HG02870 (cell line): ENCODE measurements around the gene BBS9.
"Not testable (repeated sequence)": the region's sequence is repeated elsewhere in the genome, so short reads cannot be mapped to it uniquely, and the experiment has no call there.

Experiments
- ATAC-seq: cut with Tn5 transposase; IDR thresholded peaks from one replicate; pipeline ENCODE4 v1.9.1; 2021; ENCODE audit warnings: mild to moderate bottlenecking, moderate library complexity; ENCODE audit not compliant: unreplicated experiment

BBS9 gene

DNA sequence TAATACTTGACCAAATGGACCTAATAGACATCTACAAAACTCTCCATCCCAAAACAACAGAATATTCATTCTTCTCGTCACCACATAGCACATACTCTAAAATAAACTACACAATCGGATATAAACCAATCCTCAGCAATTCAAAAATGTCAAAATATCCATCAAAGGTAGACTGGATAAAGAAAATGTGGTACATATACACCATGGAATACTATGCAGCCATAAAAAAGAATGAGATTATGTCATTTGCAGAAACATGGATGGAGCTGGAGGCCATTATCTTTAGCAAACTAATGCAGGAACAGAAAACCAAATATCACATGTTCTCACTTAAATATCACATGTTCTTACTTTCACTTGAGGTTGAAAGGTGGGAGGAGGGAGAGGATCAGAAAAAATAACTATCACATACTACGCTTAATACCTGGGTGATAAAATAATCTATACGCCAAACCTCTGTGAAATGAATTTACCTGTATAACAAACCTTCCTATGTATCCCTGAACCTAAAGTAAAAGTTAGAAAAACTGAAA is 142.5 kb downstream of the BBS9 start:
- ATAC-seq, result not testable (repeated sequence)

DNA sequence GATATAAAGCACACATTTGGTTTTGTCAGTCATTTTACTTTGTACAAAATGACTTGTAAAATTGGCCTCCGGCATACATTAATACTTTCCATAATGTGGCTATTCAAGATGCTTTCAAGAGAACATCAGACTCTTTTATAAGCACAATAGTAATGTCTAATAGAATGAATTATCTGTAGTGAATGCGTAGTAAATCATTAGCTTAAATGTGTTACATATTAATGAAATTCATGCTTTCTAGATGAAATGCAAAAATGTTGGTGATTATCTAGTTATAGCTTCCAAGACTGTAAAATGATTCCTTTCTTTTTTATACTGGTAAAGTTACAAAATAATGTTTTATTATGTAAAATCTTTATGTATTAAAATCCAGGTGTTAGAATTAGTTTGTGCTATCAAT is 144.0 kb downstream of the BBS9 start:
- no peak for ATAC-seq

DNA sequence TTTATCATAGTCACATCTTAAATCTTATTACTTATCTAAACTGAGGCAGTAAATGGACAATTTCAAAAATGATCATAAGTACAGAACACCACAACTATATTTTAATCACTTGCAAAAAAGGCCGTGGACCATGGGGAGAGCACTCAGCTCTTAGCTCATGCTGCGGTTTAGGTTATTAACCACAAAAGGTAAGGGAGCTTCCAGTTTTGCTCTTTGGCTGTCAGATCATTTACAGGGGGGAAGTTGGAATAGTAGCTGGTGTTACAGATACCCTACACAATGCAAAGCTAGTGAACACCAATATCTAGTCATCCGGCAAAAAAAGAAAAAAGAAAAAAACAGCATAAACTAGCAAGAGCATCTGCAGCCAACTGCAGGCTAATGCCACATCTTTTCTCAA is 147.0 kb downstream of the BBS9 start:
- no peak for ATAC-seq

DNA sequence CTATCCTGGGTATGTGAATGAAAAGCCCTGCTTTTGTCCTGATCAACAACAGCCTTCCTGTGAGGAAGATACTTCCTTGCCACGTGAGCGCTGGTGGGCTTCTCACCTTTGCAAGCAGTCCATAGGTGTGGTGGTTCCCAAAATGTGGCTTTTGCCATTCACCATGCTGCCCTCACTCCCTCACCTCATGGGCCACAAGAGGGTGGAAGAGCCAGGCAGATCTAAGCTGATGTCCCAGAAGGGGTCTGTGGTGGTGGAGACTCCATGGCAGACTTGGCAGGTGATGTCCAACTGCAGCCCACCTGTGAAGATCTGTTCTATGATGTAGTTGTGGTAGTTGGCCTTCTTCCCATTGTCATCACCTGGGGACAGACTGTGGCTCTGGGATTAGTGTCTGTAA is 147.4 kb downstream of the BBS9 start:
- ATAC-seq, result no peak

DNA sequence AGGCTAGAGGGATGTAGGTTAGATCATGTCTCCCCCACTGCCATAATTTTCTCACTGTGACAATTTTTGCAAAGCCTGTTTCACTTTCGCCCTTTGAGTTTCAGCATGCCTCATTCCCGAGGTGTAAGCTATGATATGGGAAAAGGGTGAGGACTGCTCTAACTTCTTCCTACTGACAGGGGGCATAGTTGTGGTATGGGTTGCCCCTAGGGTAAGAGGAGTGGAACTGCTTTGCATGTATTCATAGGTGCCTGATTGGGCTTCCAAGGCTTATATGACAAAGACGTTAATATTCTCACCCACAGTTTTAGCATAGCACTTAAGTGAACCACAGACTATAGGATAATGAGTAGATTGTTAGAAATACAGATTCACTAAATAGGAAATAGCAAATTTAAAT is 148.7 kb downstream of the BBS9 start:
- no peak for ATAC-seq

DNA sequence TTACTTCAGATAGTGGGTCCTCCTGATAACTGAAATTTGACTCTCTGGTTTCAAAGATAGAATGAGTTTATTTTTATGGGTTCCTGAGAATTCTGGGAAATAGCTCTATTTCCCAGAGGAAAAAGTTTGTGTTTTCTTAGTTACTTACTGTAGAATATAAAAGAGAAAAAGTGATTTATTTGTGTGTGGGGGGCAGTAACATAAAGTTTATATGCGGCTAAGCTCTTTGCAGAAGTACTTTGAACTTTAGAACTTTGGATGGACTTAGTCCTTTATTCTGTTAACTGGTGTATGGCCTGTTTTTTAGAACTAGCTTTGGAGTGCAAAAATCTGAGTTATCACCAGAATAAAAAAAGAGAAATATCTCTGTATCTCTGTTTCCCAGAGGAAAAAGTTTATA is 157.1 kb downstream of the BBS9 start:
- no peak for ATAC-seq

DNA sequence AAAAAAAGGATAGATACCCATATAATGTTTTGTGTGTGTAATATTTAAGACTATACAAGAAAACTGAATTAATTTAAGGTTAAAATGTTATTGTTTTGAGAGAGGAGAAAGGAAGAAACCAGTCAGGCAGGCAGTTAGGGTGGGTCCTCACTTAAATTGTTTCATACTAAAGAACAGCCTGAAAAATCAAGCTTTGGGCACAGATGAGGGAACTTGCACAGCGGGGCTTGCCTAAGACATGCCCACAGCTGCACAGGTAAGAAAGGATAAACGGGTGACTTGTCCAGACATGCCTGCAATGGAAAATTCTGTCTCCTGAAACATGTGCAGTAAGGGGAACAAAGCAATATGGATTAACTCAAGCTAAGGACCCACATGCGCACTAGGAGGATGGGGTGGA is 158.4 kb downstream of the BBS9 start:
- no peak for ATAC-seq

DNA sequence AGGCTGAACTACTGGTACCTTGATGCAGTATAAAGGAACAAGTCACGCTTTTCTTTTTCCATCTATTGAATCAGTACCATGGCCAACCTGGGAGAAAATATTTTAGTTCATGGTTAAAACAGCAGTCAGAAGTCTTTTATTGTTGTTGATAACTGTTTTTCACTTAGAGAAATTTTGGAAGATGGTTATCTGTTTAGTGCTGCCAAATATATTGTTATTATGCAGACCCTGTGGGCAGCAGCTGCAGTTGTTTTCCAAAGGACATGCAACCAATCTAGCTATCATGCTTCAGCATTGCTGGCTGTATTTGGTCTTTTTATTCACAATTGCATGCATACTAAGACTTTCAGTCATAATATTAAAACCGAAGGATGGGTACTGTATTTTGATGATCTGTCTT is 169.5 kb downstream of the BBS9 start:
- no peak for ATAC-seq

DNA sequence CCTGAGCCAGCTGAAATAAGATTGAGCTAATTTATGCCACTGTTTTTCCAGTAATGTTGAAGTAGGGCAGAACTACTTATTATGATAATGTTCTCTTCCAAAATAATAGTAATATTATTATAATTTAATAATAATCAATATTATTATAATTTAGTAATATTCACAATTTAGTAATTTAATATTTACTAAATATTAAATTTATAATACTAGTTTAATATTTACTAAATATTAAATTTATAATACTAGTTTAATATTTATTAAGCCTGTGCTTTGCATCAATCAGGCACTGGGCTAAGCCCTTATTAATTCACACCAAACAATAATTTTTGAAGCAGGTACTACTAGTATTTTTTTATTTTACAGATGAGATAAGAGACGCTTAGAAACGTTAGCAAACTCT is 170.1 kb downstream of the BBS9 start:
- no peak for ATAC-seq

DNA sequence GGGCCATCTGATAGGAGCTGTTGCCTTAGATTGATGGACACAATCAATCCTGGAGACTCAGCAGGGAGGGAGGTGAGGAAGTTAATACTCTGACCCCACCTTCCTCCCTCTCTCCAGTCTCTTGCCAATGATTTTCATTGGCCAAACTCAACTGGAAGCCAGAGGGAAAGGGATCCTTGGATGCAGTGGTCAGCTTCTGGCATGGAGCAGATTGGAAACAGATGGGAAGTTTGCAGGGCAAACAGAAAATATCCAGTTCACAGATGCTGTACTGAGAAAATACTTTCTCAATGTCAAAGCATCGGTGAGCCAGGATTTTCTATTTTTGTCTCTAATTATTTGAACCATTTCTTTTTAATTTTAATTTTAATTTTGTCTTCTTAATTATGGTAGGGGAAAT is 170.8 kb downstream of the BBS9 start:
- no peak for ATAC-seq

DNA sequence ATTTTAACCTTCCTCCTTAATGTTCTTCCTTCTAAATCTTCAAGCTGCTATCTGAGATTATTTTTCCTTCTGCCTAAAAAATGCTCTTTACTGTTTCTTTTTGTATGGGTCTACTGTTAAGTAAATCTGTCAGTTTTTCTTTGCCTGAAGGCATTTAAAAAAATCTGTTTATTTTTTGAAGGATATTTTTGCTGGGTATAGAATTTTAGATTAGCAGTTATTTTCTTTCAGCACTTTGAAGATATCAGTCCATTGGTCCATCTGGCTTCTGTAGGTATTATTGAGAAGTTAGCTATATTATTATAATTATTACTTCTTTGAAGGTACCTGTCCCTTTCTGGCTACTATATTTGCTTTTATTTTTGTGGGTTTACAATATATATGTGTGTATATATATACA is 171.4 kb downstream of the BBS9 start:
- ATAC-seq, result no peak

DNA sequence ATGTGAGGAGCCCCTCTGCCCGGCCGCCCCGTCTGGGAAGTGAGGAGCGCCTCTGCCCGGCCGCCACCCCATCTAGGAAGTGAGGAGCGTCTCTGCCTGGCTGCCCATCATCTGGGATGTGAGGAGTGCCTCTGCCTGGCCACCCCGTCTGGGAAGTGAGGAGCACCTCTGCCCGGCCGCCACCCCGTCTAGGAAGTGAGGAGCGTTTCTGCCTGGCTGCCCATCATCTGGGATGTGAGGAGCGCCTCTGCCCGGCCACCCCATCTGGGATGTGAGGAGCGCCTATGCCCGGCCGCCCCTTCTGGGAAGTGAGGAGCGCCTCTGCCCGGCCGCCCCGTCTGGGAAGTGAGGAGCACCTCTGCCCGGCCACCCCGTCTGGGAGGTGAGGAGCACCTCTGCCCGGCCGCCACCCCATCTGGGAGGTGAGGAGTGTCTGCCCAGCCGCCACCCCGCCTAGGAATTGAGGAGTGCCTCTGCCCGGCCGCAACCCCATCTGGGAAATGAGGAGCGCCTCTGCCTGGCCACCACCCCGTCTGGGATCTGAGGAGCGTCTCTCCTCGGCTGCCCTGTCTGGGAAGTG is 174.7 kb downstream of the BBS9 start:
- ATAC-seq, result not testable (repeated sequence)

DNA sequence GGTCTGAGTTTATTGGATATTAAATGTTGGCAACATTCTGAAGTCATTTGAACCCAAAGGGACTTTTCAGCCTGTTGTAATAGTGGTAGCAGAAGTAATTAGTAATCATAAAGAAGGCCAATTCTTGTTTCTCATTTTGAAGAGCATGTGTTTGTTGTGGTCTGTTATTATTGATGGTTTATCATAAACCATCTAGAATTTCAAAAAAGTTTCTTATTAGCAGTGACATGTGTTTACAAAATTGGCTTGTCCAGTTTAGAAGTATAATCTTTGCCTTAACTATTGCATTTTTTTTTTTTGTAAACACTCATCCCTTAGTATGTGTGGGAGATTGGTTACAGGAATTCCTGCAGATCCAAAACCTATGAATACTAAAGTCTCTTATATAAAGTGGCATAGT is 177.8 kb downstream of the BBS9 start:
- no peak for ATAC-seq

DNA sequence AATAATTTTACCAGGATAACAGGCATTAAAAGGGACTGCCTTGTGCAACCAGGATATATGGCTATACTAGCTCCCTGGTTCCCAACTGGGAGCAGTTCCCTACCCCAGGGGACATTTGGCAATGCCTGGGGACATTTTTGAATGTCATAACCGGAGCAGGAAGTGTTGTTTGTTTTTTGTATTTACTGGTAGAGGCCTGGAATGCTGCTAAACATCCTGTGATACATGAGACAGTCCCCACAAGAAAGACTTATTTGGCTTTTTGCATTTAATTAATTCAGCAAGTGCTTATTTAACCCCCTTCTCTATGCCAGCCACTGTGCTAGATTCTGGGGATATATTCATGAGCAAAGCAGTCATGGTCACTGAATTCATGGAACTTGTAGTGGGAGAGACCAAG is 181.2 kb downstream of the BBS9 start:
- no peak for ATAC-seq

DNA sequence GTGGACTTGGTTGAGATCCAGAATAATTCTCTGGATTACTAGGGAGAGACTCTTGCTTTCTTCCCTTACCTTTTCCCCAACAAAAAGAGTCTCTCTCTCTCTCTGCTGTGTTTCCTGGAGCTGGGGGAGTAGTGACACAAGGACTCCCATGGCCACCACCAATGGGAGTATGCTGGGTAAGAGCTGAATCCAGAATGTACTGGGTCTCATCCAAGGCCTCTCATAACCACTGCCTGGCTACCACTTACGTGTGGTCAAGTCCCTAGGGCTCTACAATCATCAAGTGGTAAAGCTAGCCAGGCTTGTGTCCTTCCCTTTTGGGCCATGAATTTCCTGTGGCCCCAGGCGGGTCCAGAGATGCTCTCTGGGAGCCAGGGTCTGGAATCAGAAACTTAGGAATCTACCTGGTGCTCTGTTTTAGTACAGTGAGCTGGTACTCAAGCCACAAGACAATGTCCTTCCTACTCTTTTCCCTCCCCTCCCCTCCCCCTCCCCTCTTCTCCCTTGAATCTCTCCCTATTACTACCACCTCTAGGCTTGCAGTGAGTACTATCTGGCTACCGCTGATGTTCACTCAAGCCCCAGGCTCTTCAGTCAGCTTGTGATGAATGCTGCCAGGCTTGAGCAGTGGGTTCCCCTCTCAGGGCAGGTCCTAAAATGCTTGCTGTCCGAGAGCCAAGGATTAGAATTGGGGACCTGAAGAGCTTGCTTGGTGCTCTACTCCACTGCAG is 196.6 kb downstream of the BBS9 start:
- no peak for ATAC-seq

DNA sequence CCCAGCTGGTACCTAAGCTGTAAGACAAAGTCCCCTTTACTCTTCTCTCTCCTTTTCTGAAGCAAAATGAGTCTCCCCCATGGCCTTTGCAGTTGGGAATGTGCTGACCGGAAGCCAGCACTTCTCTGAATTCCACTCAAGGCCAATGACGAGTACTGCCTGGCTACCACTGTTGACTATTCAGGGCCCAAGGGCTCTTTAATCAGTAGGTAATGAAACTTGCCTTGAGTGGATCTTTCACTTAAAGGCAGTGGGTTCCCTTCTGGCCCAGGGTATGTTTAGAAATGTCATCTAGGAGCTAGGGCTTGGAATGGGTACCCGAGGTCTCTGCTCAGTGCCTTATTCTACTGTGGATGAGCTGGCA is 197.1 kb downstream of the BBS9 start:
- no peak for ATAC-seq

DNA sequence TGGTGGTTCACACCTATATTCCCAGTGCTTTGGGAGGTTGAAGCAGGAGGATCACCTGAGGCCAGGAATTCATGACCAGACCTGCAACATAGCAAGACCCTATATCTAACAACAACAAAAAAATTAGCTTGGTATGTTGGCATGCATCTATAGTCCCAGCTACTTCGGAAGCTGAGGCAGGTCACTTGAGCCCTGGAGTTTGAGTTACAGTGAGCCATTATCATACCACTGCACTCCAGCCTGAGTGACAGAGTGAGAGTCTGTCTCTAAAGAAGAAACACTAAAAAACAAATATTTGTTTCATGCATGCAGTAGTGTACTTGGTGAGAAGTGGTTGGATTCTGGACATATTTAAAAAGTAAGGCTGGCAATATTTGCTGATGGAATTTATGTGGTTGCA is 198.1 kb downstream of the BBS9 start:
- ATAC-seq, result no peak

DNA sequence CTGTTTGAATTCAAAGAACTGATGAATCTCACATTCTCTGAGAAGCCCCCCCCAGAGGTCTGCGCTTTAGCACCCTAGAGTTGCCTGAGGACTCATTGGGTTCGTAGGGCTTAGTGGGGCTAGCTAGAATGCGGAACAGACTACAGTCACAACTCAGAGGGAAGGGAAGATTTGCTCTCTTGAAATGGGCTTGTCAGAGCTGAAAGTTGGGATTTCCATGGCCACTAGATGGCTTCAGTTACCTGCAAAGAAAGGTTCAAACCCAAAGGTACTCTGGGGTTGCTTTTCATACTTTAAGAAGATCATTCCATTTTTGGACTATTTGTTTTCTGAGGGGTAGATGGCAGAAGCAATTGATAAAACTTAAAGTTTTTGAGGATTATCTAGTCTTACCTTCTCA is 205.0 kb downstream of the BBS9 start:
- no peak for ATAC-seq

DNA sequence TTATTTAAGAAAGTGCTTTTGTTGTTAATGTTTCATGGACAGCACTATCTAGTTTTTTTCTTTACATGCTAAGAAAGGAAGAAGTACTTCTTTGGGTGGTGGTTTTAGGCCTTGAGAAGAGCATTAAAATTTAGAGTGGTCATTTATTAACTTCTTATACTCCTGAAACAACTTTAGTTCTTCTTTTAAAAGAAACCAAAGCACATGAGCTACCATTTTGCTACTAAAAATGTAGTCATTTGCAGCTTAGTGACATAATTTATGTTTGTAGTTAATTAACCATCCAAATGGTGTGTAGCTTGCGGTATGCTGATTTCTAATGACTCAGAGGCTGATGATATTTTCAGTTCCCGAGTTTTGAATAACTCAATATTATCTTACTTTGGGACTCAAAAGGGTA is 207.5 kb downstream of the BBS9 start:
- ATAC-seq, result no peak

DNA sequence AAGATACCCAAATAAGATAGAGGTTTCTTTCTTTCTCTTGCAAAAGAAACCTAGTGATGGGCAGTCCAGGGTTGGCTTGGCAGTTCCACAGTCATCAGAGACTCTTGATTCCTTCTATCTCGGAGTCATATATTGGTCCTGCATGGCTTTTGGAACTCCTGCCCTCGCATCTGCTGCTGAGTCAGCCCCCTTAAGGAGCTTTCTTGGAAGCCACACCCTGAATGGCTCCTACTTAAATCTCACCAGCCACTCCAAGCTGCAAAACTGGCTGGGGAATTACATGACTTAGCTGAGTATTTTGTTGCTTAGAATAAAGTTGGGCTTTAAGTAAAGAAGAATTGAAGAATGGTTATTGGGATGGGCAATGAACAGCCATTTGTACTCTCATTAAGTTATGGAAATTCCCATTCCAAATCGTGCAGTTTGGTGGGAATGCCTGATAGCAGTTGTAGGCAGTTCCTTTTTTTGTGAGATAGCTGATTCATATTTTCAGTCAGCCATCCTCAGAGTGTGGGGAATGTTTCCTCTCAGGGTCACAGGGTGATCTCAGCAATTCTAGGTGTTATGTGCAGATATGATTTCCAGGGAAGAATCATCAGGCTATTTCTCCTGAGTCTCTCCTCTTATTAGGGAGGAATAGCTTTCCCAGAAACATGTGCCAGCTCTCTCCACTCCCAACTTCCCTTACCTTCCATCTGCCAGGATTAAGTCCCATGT is 209.9 kb downstream of the BBS9 start:
- ATAC-seq, result no peak

DNA sequence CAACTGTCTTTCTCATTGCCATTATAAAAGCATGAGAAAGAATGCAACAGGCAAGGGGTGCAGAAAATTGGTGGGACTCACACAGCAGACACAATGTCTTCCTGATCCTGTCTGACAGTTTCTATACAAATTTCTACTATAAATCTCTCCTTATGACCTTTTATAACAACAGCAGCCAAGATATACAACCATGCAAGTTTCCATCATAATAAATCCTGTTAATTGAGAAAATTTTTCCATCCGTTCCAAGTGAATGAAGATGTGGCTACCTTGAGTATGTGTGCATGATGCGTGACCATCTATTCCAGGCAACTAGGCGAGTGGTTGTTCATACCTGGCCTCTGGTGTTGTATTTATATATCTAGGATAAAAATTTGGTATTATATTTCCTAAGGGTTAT is 216.7 kb downstream of the BBS9 start:
- no peak for ATAC-seq

DNA sequence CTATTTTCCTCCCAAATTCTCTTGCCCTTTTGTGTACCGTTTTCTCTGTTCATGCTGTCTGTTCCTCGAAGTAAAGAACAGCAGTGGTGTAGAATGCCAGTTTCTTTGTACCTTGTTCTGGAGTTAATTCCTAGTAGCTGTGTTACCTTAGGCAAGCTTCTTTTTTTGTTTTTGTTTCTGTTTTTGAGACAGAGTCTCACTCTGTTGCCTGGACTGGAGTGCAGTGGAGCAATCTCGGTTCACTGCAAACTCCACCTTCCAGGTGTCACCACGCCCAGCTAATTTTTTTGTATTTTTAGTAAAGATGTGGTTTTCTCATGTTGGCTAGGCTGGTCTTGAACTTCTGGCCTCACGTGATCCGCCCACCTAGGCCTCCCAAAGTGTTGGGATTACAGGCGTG is 221.2 kb downstream of the BBS9 start:
- no peak for ATAC-seq
